Measurements from ENCODE around the gene ATG4D.

DNA sequence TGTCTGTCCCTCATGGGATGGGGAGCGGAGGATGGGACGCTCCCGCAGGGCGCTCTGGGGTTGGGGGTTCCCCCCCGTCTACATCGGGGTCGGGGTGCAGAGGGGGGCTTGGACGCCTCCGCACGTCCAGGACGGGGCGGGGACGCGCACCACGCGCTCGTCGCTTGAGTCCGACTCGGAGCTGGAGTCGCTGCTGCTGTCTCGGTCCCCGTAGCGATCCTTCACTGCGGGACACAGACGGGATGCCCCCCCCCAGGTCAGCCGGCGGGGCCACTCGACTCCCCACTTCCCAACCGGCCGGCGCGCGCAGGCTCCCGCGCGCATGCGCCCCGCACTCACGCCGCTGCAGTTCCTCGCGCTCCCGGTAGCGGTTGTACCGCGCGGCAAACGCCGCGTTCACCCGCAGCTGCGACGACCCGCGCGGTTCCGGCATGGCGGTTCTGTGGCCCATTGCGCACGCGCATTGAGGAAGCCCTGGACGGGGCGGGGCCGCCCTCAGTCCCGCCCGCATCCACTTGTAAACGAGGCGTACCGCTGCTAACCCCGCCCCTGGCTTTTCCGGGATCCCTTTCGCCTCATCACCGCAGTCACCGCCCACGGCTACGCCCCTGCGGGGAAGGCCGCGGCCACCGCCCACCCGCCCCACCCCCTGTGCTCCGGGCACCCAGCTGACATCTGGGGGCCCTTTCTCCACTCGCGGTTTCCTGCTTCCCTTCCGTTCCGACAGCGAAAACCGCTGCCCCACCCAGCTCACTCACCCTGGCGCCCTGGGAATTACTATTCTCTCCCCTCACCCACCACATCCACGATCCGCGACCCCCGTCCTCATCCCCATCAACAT, 22.1 kb downstream of the ATG4D start, which contains the start of gene KRI1:
- peak; percentile 84 for TF ChIP-seq SP1 (IDR thresholded peaks at IDR 0.05)
- TF ChIP-seq TAF1 (conservative IDR thresholded peaks at IDR 0.05) = no peak
